GM12878 (cell line): ENCODE measurements around the gene CD52. TPM values are rescaled to one million over a fixed set of nuclear protein-coding genes. Genes with fewer than 3 reads are reported as not detected.

Source experiments
- ATAC-seq: fragments of 200-7000 bp; cut with Tn5 transposase; 3 replicates; pipeline ENCODE4 v1.9.1; 2020; ENCODE audit warnings: mild to moderate bottlenecking, moderate library complexity
- BruUV-seq: library from RNA; stranded (reverse); fragments of 400-500 nt; replicated peaks from 2 replicates; lab custom pipeline; 2021; lab: Mats Ljungman, UMichigan
- CTCF ChIA-PET: fragments of 300-600 bp; sonication (Branson Sonifier 250); formaldehyde crosslinking; extraction: SDS; loops from one replicate; lab custom pipeline; 2021; ENCODE audit warnings: inconsistent platforms; lab: Yijun Ruan, JAX
- POLR2A ChIA-PET: fragments of 350-600 bp; formaldehyde crosslinking; extraction: SDS; loops from one replicate; lab custom pipeline; 2021; ENCODE audit warnings: inconsistent platforms; lab: Charles Lee
- RAD21 ChIA-PET: fragments of 300-600 bp; sonication (Branson Sonifier 250); formaldehyde crosslinking; loops from one replicate; lab custom pipeline; 2023; ENCODE audit warnings: antibody characterized with exemption; ENCODE audit not compliant: unreplicated experiment; lab: Charles Lee
- SMC1A ChIA-PET: fragments of 300-600 bp; sonication (Branson Sonifier 250); formaldehyde crosslinking; loops from one replicate; lab custom pipeline; 2023; ENCODE audit not compliant: unreplicated experiment, uncharacterized antibody; lab: Charles Lee
- DNase-seq: peaks from one replicate; pipeline ENCODE4 v3.0.0-alpha.2; 2011; ENCODE audit warnings: low read depth, low spot score
- FAIRE-seq: peaks from 3 replicates; lab custom pipeline; 2011; peaks lifted over from hg19 to GRCh38; lab: Jason Lieb, UNC
- H2AFZ ChIP-seq: 2 replicates; pipeline ENCODE4 v1.6.0; 2011; ENCODE audit warnings: low read depth, low read length, control low read depth; ENCODE audit not compliant: control insufficient read depth
- H3K27ac ChIP-seq: 2 replicates; pipeline ENCODE4 v1.5.1; 2011; ENCODE audit warnings: control low read depth; ENCODE audit not compliant: control insufficient read depth, insufficient read depth
- H3K27me3 ChIP-seq, 2 experiments: replicated peaks in 1 of 2; 2 replicates each; pipeline versions ENCODE4 v1.6.0 to v1.6.1; 2011; ENCODE audit warnings: low read length in 1 of 2; ENCODE audit not compliant: control insufficient read depth in 2 of 2, insufficient read depth in 2 of 2
- H3K36me3 ChIP-seq, 2 experiments: 2 replicates each; pipeline ENCODE4 v1.5.1; 2011; ENCODE audit warnings: low read length in 1 of 2; ENCODE audit not compliant: control insufficient read depth in 2 of 2, insufficient read depth in 2 of 2
- H3K4me1 ChIP-seq: 2 replicates; pipeline ENCODE4 v1.6.1; 2011; ENCODE audit warnings: mild to moderate bottlenecking, low read length, moderate library complexity, mixed read lengths; ENCODE audit not compliant: control insufficient read depth, insufficient read depth
- H3K4me2 ChIP-seq: 2 replicates; pipeline ENCODE4 v1.6.0; 2011; ENCODE audit warnings: control low read depth; ENCODE audit not compliant: control insufficient read depth, insufficient read depth
- H3K4me3 ChIP-seq: fragments of 200-600 bp; sonication (generic); 2 replicates; pipeline ENCODE4 v1.5.1; 2016
- H3K79me2 ChIP-seq: 2 replicates; pipeline ENCODE4 v1.6.0; 2011; ENCODE audit warnings: low read length; ENCODE audit not compliant: control insufficient read depth, insufficient read depth
- H3K9ac ChIP-seq: 2 replicates; pipeline ENCODE4 v1.8.0; 2011; ENCODE audit warnings: low read length, control low read depth, mixed read lengths; ENCODE audit not compliant: control insufficient read depth, insufficient read depth
- H3K9me3 ChIP-seq: replicated peaks from 3 replicates; pipeline ENCODE4 v1.5.1; 2011; ENCODE audit warnings: mild to moderate bottlenecking, low read length; ENCODE audit not compliant: control insufficient read depth, insufficient read depth
- H4K20me1 ChIP-seq: 2 replicates; pipeline ENCODE4 v1.6.0; 2011; ENCODE audit not compliant: control insufficient read depth, insufficient read depth
- ATF7 ChIP-seq: fragments of 450-650 bp; IDR thresholded peaks from 2 replicates; pipeline ENCODE4 v1.6.1; 2016; ENCODE audit warnings: low read depth, mild to moderate bottlenecking
- BHLHE40 ChIP-seq, 2 experiments: fragments of 450-650 bp in 1 of 2; IDR thresholded peaks; 2 replicates each; pipeline ENCODE4 v1.6.1; 2011 to 2017; ENCODE audit warnings: low read depth in 2 of 2, borderline replicate concordance in 1 of 2, improper control_type of control experiment in 1 of 2, low read length in 1 of 2, mild to moderate bottlenecking in 1 of 2
- CREM ChIP-seq: IDR thresholded peaks from 2 replicates; pipeline ENCODE4 v1.6.1; 2014; ENCODE audit warnings: antibody characterized with exemption, low read depth
- E4F1 ChIP-seq: fragments of 450-650 bp; IDR thresholded peaks from 2 replicates; pipeline ENCODE4 v1.6.1; 2018; ENCODE audit warnings: borderline replicate concordance, mild to moderate bottlenecking; ENCODE audit not compliant: partially characterized antibody
- EGR1 ChIP-seq, 2 experiments: IDR thresholded peaks; 1 replicate in 1 of 2; 2 replicates in 1 of 2; pipeline ENCODE4 v1.6.1; 2011 to 2012; ENCODE audit warnings: low read depth in 2 of 2, low read length in 2 of 2, borderline replicate concordance in 1 of 2, mild to moderate bottlenecking in 1 of 2, moderate library complexity in 1 of 2
- FOXK2 ChIP-seq: fragments of 450-650 bp; IDR thresholded peaks from 2 replicates; pipeline ENCODE4 v1.6.1; 2017; ENCODE audit warnings: mild to moderate bottlenecking, moderate library complexity
- FOXM1 ChIP-seq: IDR thresholded peaks from 2 replicates; pipeline ENCODE4 v1.6.1; 2012; ENCODE audit warnings: low read depth, mild to moderate bottlenecking, inconsistent platforms, low read length, moderate library complexity
- MEF2B ChIP-seq: fragments of 450-650 bp; IDR thresholded peaks from 2 replicates; pipeline ENCODE4 v1.6.1; 2018; ENCODE audit warnings: mild to moderate bottlenecking, moderate library complexity; ENCODE audit not compliant: partially characterized antibody, poor library complexity, severe bottlenecking
- MLLT1 ChIP-seq: fragments of 450-650 bp; IDR thresholded peaks from 2 replicates; pipeline ENCODE4 v1.6.1; 2016; ENCODE audit warnings: mild to moderate bottlenecking
- POLR2AphosphoS2 ChIP-seq: IDR thresholded peaks from 2 replicates; pipeline ENCODE4 v1.6.1; 2011; ENCODE audit warnings: low read depth, mild to moderate bottlenecking, low read length, improper control_type of control experiment, moderate library complexity
- SIX5 ChIP-seq: IDR thresholded peaks from 2 replicates; pipeline ENCODE4 v1.6.1; 2011; ENCODE audit warnings: mild to moderate bottlenecking, low read depth, low read length, moderate library complexity; ENCODE audit not compliant: severe bottlenecking
- ZBTB4 ChIP-seq: fragments of 450-650 bp; formaldehyde crosslinking; IDR thresholded peaks from 2 replicates; pipeline ENCODE4 v1.4.0; 2022; ENCODE audit warnings: mild to moderate bottlenecking, moderate library complexity
- WGBS: methylation state at CpG from one replicate; pipeline ENCODE4 v1.1.6; 2016; ENCODE audit warnings: low lambda C conversion rate; ENCODE audit not compliant: insufficient replicate concordance, insufficient coverage; ENCODE audit errors: missing lambda C conversion rate; 5-methylcytosine and 5-hydroxymethylcytosine counted together
- in situ Hi-C: fragments of 300-500 bp; cut with MboI; formaldehyde crosslinking; loops from 9 replicates; pipeline ENCODE4 v1.14.3; 2018; ENCODE audit warnings: mixed read lengths
- intact Hi-C: fragments of 100-400 bp; cut with micrococcal nuclease; formaldehyde crosslinking; loops from one replicate; pipeline ENCODE4 v1.14.2; 2022; ENCODE audit not compliant: unreplicated experiment
- polyA plus RNA-seq, 11 experiments: library from polyadenylated mRNA; depleted of rRNA in 4 of 11; unstranded in 6 of 11; stranded (reverse) in 5 of 11; fragments of >200 nt; fragmentation: Nextera tagmentation in 4 of 11; fragmentation: Illumina TruSeq in 1 of 11; extraction: Ambion mirVana in 4 of 11; extraction: Trizol in 1 of 11; gene quantifications; 1 replicate in 1 of 11; 2 replicates in 10 of 11; pipeline versions ENCODE4 v1.2.1 to v1.2.3, GENCODE V29; 2011 to 2016; ENCODE audit warnings: inconsistent platforms in 2 of 11, missing spikeins in 2 of 11, low read depth in 1 of 11
- total RNA-seq, 4 experiments: library from RNA; depleted of rRNA in 3 of 4; stranded (reverse); fragments of >200 nt in 3 of 4; fragmentation: Illumina TruSeq in 1 of 4; extraction: Trizol in 1 of 4; gene quantifications; 2 replicates each; pipeline versions ENCODE4 v1.2.1 to v1.2.3, GENCODE V29; 2013 to 2021

Gene CD52
- total and polyA plus RNA-seq, 10 of the 15 experiments (the other 5 are each of a cell fraction or from before 2014, with no cell fraction given): 237 to 2,736 (median 532) TPM

- no peak overlapping the region for H3K4me2 ChIP-seq
- ChIA-PET CTCF (interaction anchor here (0.7 to 18.0 kb wide), 22 partner anchors 9 to 579 kb away, joined by 3 to 879 read pairs (median 6); partner anchors contain the start of genes CD52, CEP85, DHDDS and PAFAH2), SMC1A (interaction anchor here (0.7 to 11.1 kb wide), 16 partner anchors 8 to 144 kb away, joined by 3 to 474 read pairs (median 5); partner anchors contain the start of genes CD52, DHDDS and SH3BGRL3), POLR2A (interaction anchor here (0.5 to 9.2 kb wide), 11 partner anchors 9 to 339 kb away, joined by 3 to 253 read pairs (median 7); partner anchors contain the start of genes CD52, SH3BGRL3 and UBXN11), RAD21 (interaction anchor here (0.5 to 8.7 kb wide), 18 partner anchors 9 to 185 kb away, joined by 3 to 477 read pairs (median 4); partner anchors contain the start of genes CD52, CEP85, DHDDS and SH3BGRL3)
- H2AFZ ChIP-seq: peak overlapping the region; percentile 63
- H4K20me1 ChIP-seq: no peaks in the 10 kb centered on the region
- H3K27ac ChIP-seq: peak overlapping the region; percentile 86
- peak overlapping the region; percentile 39; the same call in 1 of the 2 replicates for H3K9ac ChIP-seq
- in situ Hi-C loops (loop anchor here (5.0 kb wide), 1 partner anchor 34 kb away; no protein-coding TSS in a partner anchor), intact Hi-C loops (no loop called here)
- H3K4me1 ChIP-seq: peaks cover 75% of the 10 kb centered on the region
- H3K9me3 ChIP-seq: no peaks in the 10 kb centered on the region
- ATAC-seq (peak; percentile 25), DNase-seq (no peak), FAIRE-seq (peak; percentile 57)
- 11% methylated on average over 5 of the region's 5 CpGs for WGBS
- H3K79me2 ChIP-seq: no peaks in the 10 kb centered on the region
- no peaks in the 10 kb centered on the region for H3K27me3 ChIP-seq
- no peak overlapping the region for H3K4me3 ChIP-seq
- BruUV-seq: no TSS peak
- peaks cover 0 to 2% of the 10 kb centered on the region in 2 experiments; a peak in 1 of 4 replicates for H3K36me3 ChIP-seq
- TF ChIP-seq SIX5 (no peak), FOXM1 (no peak), MLLT1 (no peak), POLR2AphosphoS2 (no peak), ATF7 (no peak), ZBTB4 (no peak), EGR1 (IDR thresholded peaks at IDR 0.05; ENCODE audit: borderline replicate concordance in 1 of 2, low read depth in 2 of 2, low read length in 2 of 2) (no peak), FOXK2 (no peak), MEF2B (no peak), BHLHE40 (IDR thresholded peaks at IDR 0.05; ENCODE audit: borderline replicate concordance in 1 of 2, low read depth in 2 of 2, low read length in 1 of 2) (no peak), E4F1 (no peak), CREM (0 out of 2 replicates have a peak, but pooled peaks have one; percentile 16)
Observed at GRCh38 chr1:26288311-26288941, 29.3 kb upstream of the CD52 start.
